Mucosa of descending colon (tissue), 3 donors: ENCODE data around the gene UBXN2A. TPM values are rescaled to one million over a fixed set of nuclear protein-coding genes. Genes with fewer than 3 reads are reported as not detected.

Experiments
- ATAC-seq: fragments of 200-7000 bp; cut with Tn5 transposase; one replicate; pipeline ENCODE4 v1.9.1; 2020; ENCODE audit warnings: mild to moderate bottlenecking, moderate library complexity
- DNase-seq, 3 donors: peaks; one replicate each; pipeline ENCODE4 v3.0.0-alpha.2; 2020
- H3K36me3 ChIP-seq: fragments of 200-600 bp; one replicate; pipeline ENCODE4 v1.8.0; 2021; ENCODE audit warnings: low read depth, mild to moderate bottlenecking
- H3K4me1 ChIP-seq: fragments of 200-600 bp; one replicate; pipeline ENCODE4 v1.8.0; 2021; ENCODE audit warnings: low read depth, mild to moderate bottlenecking
- H3K4me3 ChIP-seq: fragments of 200-600 bp; one replicate; pipeline ENCODE4 v1.8.0; 2021; ENCODE audit warnings: mild to moderate bottlenecking
- H3K9me3 ChIP-seq: fragments of 200-600 bp; one replicate; pipeline ENCODE4 v1.8.0; 2021; ENCODE audit warnings: mild to moderate bottlenecking
- intact Hi-C, 2 donors: fragments of 100-400 bp; cut with DNase I in 1 of 2; cut with micrococcal nuclease in 1 of 2; formaldehyde crosslinking; loops; one replicate each; pipeline versions ENCODE4 v1.11.0 to v1.11.1; 2022; cut with DNase I, micrococcal nuclease
- total RNA-seq, 3 donors: library from RNA; stranded (reverse); fragmentation: NEBNext Ultra II Directional in 2 of 3; extraction: Animal tissue kit (Norgen Biotek cat#: 25700) in 2 of 3; gene quantifications; one replicate each; pipeline versions ENCODE4 v1.2.1 to v1.2.4, GENCODE V29; 2021 to 2023
- TF ChIP-seq, protein P1 (sequence below): fragments of 200-600 bp; IDR thresholded peaks from one replicate; pipeline ENCODE4 v1.8.0; 2022; ENCODE audit warnings: antibody characterized with exemption, mild to moderate bottlenecking
- donor health status: DM: no; HTN: no; CAD: no; lungs with moderate emphysema.
- donor health status: DM: no; HTN: no; CAD: no.
- donor health status: DM: no; HTN: yes; CAD: no.

Gene UBXN2A
- total RNA-seq, 3 donors from 2014 or later = 12.9 to 23.9 (median 13.1) TPM

DNA sequence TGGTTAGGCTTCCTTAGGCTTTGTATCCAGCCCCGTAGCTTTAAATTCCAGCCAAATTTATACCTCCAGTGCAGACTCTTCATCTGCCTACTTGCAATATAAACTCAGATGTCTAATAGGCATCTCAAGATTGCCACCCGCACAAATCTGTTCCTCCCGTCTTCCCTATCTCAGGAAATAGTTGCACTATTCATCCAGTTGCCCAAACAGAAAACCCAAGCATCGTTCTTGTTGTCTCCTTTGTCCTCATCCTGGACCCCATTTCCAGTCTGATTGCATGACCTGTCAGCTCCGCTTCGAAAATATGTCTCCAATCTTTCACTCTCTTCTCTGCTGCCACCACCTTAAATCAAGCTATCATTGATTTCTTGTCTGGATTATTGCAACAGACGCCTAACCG is 111.6 kb downstream of the UBXN2A start:
- DNase-seq (no peak), ATAC-seq (no peak)
- TF ChIP-seq, protein P1, sequence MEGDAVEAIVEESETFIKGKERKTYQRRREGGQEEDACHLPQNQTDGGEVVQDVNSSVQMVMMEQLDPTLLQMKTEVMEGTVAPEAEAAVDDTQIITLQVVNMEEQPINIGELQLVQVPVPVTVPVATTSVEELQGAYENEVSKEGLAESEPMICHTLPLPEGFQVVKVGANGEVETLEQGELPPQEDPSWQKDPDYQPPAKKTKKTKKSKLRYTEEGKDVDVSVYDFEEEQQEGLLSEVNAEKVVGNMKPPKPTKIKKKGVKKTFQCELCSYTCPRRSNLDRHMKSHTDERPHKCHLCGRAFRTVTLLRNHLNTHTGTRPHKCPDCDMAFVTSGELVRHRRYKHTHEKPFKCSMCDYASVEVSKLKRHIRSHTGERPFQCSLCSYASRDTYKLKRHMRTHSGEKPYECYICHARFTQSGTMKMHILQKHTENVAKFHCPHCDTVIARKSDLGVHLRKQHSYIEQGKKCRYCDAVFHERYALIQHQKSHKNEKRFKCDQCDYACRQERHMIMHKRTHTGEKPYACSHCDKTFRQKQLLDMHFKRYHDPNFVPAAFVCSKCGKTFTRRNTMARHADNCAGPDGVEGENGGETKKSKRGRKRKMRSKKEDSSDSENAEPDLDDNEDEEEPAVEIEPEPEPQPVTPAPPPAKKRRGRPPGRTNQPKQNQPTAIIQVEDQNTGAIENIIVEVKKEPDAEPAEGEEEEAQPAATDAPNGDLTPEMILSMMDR = no peak
- H3K36me3 ChIP-seq = no peaks in the 10 kb centered on the region
- intact Hi-C loops = no loop called here
- no peaks in the 10 kb centered on the region for H3K9me3 ChIP-seq
- H3K4me3 ChIP-seq = no peak overlapping the region
- H3K4me1 ChIP-seq = peaks cover 6% of the 10 kb centered on the region

DNA sequence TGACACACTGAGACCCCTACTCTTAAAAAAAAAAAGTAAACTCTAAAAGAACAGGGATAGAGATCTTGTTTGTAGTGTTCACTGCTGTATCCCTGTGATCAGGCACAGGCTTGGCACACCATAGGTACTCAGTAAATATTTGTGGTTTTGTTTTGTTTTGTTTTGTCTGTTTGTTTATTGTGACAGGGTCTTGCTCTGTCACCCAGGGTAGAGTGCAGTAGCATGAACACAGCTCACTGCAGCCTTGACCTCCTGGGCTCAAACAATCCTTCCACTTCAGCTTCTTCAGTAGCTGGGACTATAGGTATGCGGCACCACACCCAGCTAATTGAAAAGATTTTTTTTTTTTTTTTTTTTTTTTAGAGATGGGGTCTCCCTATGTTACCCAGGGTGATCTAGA is 112.7 kb downstream of the UBXN2A start:
- no peaks in the 10 kb centered on the region for H3K9me3 ChIP-seq
- DNase-seq (no peak), ATAC-seq (no peak)
- intact Hi-C loops = no loop called here
- no peak overlapping the region for H3K4me3 ChIP-seq
- no peaks in the 10 kb centered on the region for H3K36me3 ChIP-seq
- peaks cover 6% of the 10 kb centered on the region for H3K4me1 ChIP-seq
- TF ChIP-seq, protein P1 = no peak

Other genes with a start within 250 kb of the UBXN2A start
- gene ATAD2B, start 13.3 kb upstream of the UBXN2A start, total RNA-seq = 10 to 100 TPM; 25.8 to 38.5 (median 27.9) TPM
- under 1 TPM; 0.19 to 0.89 (median 0.20) TPM for gene MFSD2B, start 69.6 kb downstream of the UBXN2A start, total RNA-seq
- 10 to 100 TPM in 1 of 3 donors, 1 to 10 TPM in 2; 3.3 to 12.7 (median 4.6) TPM for gene WDCP, start 106.9 kb downstream of the UBXN2A start, total RNA-seq
- 10 to 100 TPM in 1 of 3 donors, 1 to 10 TPM in 2; 7.2 to 14.7 (median 8.2) TPM for gene FKBP1B, start 109.3 kb downstream of the UBXN2A start, total RNA-seq
- 10 to 100 TPM; 75.1 to 90.1 (median 76.1) TPM for gene SF3B6, start 135.9 kb downstream of the UBXN2A start, total RNA-seq
- gene TP53I3, start 144.4 kb downstream of the UBXN2A start, total RNA-seq = 100 to 1,000 TPM in 1 of 3 donors, 10 to 100 TPM in 2; 66.9 to 121 (median 96.7) TPM
- gene PFN4, start 182.9 kb downstream of the UBXN2A start, total RNA-seq = not detected
- 10 to 100 TPM in 1 of 3 donors, 1 to 10 TPM in 2; 4.8 to 36.6 (median 7.8) TPM for gene FAM228B, start 183.0 kb downstream of the UBXN2A start, total RNA-seq
- 1 to 10 TPM in 1 of 3 donors, not detected in 2; 3.3 TPM for gene FAM228A, start 234.6 kb downstream of the UBXN2A start, total RNA-seq